ENCODE measurements around the gene FCAMR. TPM values are rescaled to one million over a fixed set of nuclear protein-coding genes. Genes with fewer than 3 reads are reported as not detected.

FCAMR gene
- polyA plus RNA-seq, 12 donors: 0.09 TPM; not detected in 11

- DNase-seq: no peak
These were observed 12.6 kb downstream of the FCAMR start for GRCh38 chr1:206957639-206958038.

DNA sequence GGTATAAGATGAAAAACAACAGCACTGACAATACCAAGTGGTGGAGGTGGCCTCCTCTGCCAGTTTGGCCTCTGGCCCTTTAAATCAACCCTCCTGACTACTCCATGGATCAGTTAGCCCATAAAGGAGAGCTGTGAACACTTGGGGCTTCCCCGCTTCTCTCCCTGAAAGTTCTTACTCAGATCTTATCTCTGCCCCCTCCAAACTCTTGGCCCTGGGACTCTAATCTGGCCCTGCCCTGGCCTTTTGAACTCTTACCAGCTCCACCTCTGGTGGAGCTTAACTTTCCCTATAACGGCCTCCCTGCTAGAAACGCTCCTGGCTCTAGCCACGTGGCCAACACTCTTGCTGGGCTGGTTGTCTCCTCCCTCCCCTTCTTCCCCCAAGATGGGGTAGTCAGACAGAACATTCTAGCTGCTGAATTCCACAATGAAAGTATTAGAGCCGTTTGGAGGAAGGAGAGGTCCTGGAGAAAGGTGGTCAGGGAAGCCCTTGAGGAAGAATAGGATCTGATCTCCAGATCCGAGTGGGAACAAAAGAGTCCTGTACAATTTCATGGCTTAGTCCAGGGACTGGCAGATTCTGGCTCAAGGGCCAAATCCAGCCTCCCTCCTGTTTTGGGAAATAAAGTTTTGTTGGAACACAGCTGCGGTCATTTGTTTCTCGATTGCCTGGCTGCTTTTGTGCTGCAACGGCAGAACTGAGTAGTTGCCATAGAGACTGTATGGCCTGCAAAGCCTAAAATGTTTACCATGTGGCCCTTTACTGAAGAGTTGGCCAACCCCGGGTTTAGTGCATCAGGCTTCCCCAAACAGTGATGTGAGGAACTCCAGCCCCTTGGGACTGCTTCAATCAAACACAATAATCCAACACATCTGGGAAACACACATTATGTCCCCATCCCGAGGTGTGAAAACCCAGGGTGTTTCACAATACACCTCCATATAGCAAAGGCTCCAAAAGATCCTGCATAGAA is 14.5 kb downstream of the FCAMR start:
- DNase-seq: peak; percentile 25

GRCh38 chr1:206954459-206955342 is 15.6 kb downstream of the FCAMR start:
- DNase-seq: no peak

DNA sequence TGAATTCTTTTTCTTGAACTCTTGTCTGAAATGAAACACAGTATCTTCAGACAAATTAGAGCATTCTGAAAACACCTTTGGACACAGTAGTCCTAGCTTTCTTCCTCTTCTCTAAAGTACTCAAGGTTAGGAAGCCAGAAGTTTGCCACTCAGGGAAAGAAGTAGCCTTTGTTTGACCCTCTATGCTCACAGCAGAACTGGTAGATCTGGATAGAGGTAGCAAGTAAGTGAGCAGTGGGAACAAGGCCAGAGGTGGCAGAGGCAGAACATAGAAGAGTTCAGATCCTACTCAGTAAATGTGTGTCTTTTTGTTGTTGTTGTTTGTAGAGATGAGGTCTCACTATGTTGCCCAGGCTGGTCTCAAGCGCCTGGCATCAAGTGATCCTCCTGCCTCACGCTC is 16.6 kb downstream of the FCAMR start:
- DNase-seq: no peak

GRCh38 chr1:206953126-206953525 is 17.1 kb downstream of the FCAMR start:
- DNase-seq: no peak

GRCh38 chr1:206952171-206952570 is 18.1 kb downstream of the FCAMR start:
- DNase-seq: no peak

GRCh38 chr1:206951318-206952100 is 18.8 kb downstream of the FCAMR start:
- DNase-seq: no peak

- no peak for DNase-seq
These were observed 20.6 kb downstream of the FCAMR start for GRCh38 chr1:206949641-206950040.

GRCh38 chr1:206949208-206949607 is 21.1 kb downstream of the FCAMR start:
- no peak for DNase-seq

GRCh38 chr1:206947255-206947654 is 23.0 kb downstream of the FCAMR start:
- no peak for DNase-seq

DNA sequence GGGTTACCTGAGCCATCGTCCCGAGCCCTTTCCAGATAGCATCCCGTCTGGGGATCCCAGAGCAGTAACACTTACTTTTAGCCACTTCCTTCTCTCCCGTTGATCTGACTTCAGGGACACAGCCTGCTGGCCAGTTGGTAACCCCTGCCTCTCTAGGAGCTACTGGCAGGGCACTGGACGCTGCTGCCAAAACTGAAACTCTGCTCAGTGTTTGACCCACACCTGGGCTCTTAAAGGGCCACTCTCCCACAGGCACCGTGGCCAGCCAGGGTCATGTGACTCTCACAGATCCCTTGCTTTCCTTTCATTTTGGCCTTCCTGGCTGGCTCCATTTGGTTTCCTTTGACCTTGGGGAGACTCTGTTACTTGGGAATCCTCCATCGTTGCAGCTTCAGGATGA is 24.0 kb downstream of the FCAMR start, which contains the start of gene PIGR:
Gene PIGR, minus strand, starts transcription at position 206 of the 400 bp plus-strand sequence. CDS start 5,935 bp downstream, outside the sequence.
- no peak for DNase-seq

DNA sequence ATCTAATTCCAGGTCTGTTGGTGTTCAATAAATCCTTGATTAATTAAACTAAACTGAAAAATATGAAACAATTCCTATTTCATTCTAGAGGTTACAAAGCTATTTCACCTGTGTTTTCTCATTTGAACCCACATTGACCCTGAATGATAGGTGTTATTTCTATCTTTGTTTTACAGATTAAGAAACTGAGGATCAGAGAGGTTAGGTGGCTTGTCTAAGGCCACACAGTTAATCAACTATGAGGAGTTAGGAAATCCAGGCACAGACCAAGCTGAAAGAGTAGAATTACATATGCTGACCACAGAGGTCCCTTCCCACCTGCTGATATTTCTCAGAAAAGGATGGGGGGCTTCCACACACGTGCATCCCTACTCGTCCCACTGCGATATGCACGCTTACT is 24.5 kb downstream of the FCAMR start:
- DNase-seq: no peak

DNA sequence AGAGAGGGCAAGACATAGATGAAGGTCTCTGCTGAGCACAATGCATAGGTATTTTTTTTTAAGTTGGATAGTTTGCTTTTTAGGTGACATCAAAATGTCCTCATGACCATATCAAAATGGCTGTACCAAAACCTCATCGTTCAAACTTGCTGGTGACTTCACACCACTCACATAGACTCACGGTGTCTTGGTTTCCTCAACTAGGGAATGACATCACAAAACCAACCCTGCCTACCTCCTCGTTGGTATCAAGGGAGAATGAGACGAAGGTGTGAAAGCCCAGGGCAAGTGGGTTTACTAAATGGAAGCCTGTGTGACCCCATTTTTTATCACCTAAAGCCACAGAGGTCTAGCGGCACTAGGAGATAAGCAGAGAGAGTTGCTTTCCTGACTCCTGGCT is 25.6 kb downstream of the FCAMR start:
- no peak for DNase-seq

- DNase-seq: no peak
These were observed 28.4 kb downstream of the FCAMR start for GRCh38 chr1:206941766-206942418.

- no peak for DNase-seq
These were observed 29.7 kb downstream of the FCAMR start for GRCh38 chr1:206940588-206940936.

DNA sequence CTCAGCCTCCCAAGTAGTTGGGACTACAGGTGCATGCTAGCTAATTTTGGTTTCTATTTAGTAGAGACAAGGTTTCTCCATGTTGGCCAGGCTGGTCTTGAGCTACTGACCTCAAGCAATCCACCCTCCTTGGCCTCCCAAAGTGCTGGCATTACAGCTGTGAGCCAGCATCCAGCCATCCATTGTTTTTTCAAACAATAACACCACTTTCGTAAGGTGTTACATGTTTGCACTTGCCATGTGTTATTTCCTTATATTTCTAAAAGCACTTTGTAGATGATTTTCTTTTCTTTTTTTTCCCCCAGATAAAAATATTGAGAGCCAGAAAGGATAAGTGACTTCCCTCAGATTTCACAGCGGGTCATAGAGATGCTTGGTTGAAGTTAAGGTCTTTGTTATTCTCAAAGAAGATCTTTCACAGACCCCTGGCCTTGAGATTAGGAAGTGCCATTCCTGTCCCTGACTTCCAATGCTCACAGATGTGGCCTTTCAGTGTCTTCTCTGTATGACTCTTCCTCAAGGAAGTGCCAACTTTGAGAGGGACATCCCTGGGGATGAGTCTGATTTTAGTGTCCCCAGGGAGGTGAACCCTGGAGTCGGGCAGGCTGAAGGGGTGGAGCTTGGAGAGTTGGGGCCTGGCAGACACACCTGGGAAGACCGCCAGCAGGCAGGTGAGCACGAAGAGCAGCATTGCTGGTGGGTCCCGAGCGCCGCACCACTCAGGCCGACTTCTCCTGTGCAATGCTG is 30.2 kb downstream of the FCAMR start:
- DNase-seq: no peak

DNA sequence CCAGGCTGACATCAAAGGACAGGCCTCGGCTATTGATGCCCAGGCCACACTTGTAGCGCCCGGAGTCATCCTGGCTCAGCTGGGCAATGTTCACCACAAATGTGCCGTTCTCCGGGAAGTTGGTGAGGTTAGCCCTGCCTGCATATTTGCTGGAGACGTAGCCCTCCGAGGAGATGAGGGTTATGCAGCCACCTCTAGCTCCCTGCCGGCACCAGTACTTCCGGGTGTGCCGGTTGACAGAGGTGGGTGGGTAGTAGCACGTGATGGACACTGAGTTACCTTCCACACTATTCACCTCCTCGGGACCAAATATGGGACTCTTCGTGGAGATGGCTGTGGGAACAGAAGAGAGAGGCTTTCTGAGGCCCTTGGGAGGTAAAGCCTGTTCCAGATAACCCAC is 31.1 kb downstream of the FCAMR start:
- no peak for DNase-seq

DNA sequence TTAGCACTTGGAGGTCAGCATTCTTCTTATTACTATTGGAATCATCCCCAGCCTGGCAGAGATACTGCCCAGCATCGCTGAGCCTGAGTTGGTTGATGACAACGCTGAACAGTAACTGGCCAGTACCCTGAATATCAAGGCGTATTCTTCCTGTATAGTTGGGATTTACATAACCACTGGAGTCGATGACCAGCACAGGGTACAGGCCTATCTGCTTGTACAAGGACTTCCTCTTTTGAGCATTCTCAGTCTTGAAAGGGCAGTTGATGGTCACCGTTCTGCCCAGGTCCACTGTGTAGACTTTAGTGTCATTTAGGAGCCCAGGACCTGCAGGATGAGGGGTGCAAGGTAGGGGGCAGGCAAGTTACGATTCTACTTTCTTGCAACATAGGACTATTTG is 32.8 kb downstream of the FCAMR start:
- no peak for DNase-seq

GRCh38 chr1:206935491-206936067 is 34.7 kb downstream of the FCAMR start:
- DNase-seq: no peak

- DNase-seq: no peak
These were observed 36.8 kb downstream of the FCAMR start for GRCh38 chr1:206933333-206933945.
